Measurements from ENCODE around the gene ADSS2. TPM values are rescaled to one million over a fixed set of nuclear protein-coding genes. Genes with fewer than 3 reads are reported as not detected.
A peak's percentile ranks its signal among the peaks of the same experiment; 100 is the strongest.

ADSS2 gene
- total RNA-seq, 1 experiment from 2014 or later: 80.5 TPM

DNA sequence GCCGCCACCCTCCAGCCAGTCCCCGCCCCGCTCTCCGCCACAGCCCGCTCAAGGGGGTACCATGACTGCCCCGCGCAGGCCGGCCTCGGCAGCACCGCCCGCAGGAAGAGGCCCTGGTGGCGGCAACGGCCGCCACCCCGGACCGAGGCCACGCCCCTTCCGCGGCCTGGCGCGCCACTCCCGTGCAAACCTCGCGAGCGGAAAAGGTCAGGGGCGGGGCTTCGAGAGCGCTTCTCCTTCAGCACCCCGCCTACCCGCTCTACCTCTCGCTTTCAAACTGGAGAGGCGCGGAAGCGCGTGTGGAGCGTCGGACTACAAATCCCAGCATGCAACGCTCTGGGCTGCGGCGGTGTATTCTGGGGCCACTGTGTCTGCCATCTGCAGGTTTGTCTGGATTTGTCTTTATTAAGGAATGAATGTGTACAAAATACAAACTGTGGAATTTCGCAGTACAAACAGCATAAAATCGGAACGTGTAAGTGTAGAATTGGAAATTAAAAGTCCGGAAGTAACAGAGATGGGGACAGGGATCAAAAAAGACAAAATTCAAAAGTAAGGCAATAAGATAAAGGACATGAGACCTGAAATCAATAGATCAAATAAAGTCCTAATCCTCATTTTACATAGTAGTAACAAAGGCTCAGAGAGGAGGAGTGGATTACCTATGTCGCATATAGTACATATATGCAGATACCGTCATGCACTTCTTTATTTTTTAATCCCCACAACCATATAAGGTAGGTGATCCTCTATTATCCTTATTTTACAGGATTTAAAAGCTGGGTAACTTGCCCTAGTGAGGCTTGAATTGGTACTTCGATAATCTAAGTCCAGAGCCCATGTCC, 464 bp upstream of the ADSS2 start:
- Histone ChIP-seq H3K4me3 (ENCODE audit: insufficient read depth, low read depth, low read length) (peak overlapping the region; percentile 98), H3K27me3 (ENCODE audit: control insufficient read depth, insufficient read depth, low read length) (no peaks in the 10 kb centered on the region), H3K36me3 (replicated peaks; ENCODE audit: control insufficient read depth, insufficient read depth, low read length) (peaks cover 2% of the 10 kb centered on the region; the same call in 1 of the 2 replicates)
- DNase-seq: peak; percentile 98

- Histone ChIP-seq H3K27me3 (ENCODE audit: control insufficient read depth, insufficient read depth, low read length) (no peaks in the 10 kb centered on the region), H3K36me3 (replicated peaks; ENCODE audit: control insufficient read depth, insufficient read depth, low read length) (peaks cover 2% of the 10 kb centered on the region), H3K4me3 (ENCODE audit: insufficient read depth, low read depth, low read length) (peak overlapping the region; percentile 98)
- peak; percentile 61 for DNase-seq
Observed at GRCh38 chr1:244450597-244451538, 841 bp downstream of the ADSS2 start.

GRCh38 chr1:244449936-244450508, 1.7 kb downstream of the ADSS2 start:
- no peak for DNase-seq
- Histone ChIP-seq H3K27me3 (ENCODE audit: control insufficient read depth, insufficient read depth, low read length) (no peaks in the 10 kb centered on the region), H3K4me3 (ENCODE audit: insufficient read depth, low read depth, low read length) (peak overlapping the region; percentile 98; the same call in 1 of the 2 replicates), H3K36me3 (replicated peaks; ENCODE audit: control insufficient read depth, insufficient read depth, low read length) (peaks cover 2% of the 10 kb centered on the region)

DNA sequence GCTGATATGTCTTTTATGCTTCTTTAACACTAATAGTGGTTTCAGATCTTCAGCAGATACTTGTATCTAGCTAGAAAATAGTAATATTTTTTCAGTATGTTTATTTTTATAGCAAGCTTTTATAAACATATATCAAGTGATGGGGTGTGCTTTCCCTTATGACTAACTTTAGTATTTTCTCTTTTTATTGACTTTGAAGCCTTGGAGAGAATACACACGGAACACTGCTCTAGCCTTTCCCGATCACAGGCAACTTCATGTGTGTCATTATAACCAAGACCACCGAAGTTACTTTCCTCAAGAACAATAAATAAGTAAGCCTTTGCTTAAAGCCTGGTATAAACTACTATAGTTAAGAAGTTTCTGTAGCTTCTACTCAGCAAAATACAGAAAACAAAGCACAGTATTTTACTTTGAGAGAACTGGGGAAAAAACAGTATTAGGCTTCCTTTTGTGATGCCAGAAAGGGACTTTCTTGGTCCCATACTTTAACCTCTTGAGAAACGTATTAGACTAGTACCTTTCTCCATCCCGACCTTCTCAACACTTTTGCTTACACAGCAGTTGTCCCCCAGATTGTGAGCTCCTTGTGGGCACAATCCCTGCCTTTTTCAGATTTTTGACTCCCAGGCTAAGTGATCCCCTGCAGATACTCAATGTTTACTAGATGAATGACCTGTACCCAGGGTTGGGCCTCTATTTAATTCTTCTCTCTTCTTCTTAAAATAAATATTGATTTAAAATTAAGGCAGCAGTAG, 3.3 kb downstream of the ADSS2 start:
- Histone ChIP-seq H3K36me3 (replicated peaks; ENCODE audit: control insufficient read depth, insufficient read depth, low read length) (peaks cover 2% of the 10 kb centered on the region), H3K4me3 (ENCODE audit: insufficient read depth, low read depth, low read length) (no peak overlapping the region), H3K27me3 (ENCODE audit: control insufficient read depth, insufficient read depth, low read length) (no peaks in the 10 kb centered on the region)
- DNase-seq: no peak

DNA sequence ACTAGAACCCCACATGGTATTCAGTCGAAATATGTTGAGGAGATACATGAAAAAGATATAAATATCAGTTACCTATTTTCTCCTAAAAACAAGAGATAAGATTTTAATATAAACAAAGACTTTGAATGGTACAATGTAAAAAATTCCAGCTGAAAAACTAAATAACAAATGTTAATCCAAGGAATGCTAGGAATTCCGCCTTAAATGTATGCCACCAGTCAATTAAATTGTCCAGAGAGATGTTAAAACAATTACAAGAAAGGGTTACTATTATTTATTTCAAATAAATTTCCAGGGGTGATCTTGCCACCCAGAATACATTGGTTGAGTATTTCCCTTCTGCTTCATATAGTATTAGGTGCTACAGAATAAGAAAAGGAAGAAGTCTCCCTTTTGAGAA, 4.2 kb downstream of the ADSS2 start:
- H3K36me3 ChIP-seq (replicated peaks; ENCODE audit: control insufficient read depth, insufficient read depth, low read length): peaks cover 2% of the 10 kb centered on the region
- H3K4me3 ChIP-seq (ENCODE audit: insufficient read depth, low read depth, low read length): no peak overlapping the region
- no peak for DNase-seq
- H3K27me3 ChIP-seq (ENCODE audit: control insufficient read depth, insufficient read depth, low read length): no peaks in the 10 kb centered on the region

GRCh38 chr1:244447024-244447423, 4.7 kb downstream of the ADSS2 start:
- DNase-seq: no peak
- Histone ChIP-seq H3K27me3 (ENCODE audit: control insufficient read depth, insufficient read depth, low read length) (no peaks in the 10 kb centered on the region), H3K36me3 (replicated peaks; ENCODE audit: control insufficient read depth, insufficient read depth, low read length) (peaks cover 2% of the 10 kb centered on the region), H3K4me3 (ENCODE audit: insufficient read depth, low read depth, low read length) (no peak overlapping the region)

DNA sequence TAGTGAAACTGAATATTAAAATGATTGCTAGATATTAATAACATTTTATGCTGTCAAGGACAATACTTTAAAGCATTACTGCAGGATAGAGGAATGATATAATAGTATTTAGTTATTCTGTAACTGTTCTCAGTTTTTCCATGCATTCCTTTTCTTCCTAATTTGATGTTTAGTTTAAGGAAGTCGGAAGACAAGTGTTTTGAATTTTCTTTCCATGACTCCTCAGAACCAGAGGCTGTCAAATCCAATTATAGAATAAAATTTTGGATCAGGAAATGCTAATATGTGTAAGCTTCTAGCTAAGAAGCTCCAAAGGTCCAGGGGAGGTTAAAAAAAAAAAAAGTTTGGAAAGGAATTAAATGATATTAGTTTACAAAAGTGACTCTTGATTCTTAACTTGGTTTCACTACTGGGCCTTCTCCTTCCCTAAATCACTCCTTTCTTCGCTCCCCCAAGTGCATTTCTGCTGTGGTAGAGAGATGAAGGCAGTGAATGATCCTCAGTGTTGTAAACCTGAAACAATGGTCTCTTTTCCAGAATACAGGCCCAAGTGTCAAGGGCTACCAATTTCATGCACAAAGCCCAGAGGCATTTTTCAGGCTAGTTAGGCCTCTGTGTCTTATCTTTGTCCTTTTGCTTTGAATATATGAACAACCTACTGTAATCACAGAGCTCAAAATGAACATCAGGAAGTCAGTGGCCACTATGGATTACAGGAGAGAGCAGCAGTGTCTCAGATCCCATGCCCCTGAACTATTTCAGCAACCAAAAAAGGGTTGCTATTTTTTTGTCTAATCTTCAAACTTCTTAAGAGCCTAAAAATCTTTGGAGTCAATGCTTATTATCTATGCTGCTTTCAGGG, 6.2 kb downstream of the ADSS2 start:
- no peaks in the 10 kb centered on the region for H3K27me3 ChIP-seq (ENCODE audit: control insufficient read depth, insufficient read depth, low read length)
- H3K36me3 ChIP-seq (replicated peaks; ENCODE audit: control insufficient read depth, insufficient read depth, low read length): peaks cover 2% of the 10 kb centered on the region
- no peak for DNase-seq
- H3K4me3 ChIP-seq (ENCODE audit: insufficient read depth, low read depth, low read length): no peak overlapping the region

DNA sequence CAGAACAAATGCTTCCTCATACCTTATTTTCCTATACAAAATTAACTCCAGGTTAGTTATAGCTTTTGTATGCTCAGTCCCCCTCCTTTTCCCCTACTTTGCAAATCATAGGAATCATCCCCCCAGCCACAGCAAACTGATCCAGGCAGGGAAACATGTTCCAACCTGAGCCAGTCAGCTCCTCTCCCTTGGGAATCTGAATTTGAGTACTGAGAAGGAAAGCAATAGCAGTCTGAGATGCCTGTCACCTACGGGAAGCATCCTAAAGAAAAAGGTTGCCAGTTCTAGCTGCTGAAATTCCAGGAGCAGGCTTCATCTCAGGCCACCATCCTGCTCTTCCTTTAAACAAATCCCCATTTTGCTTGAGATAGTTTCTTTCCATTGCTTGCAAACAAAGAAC, 6.9 kb downstream of the ADSS2 start:
- peak; percentile 43 for DNase-seq
- no peaks in the 10 kb centered on the region for H3K27me3 ChIP-seq (ENCODE audit: control insufficient read depth, insufficient read depth, low read length)
- peaks cover 2% of the 10 kb centered on the region for H3K36me3 ChIP-seq (replicated peaks; ENCODE audit: control insufficient read depth, insufficient read depth, low read length)
- no peak overlapping the region for H3K4me3 ChIP-seq (ENCODE audit: insufficient read depth, low read depth, low read length)

DNA sequence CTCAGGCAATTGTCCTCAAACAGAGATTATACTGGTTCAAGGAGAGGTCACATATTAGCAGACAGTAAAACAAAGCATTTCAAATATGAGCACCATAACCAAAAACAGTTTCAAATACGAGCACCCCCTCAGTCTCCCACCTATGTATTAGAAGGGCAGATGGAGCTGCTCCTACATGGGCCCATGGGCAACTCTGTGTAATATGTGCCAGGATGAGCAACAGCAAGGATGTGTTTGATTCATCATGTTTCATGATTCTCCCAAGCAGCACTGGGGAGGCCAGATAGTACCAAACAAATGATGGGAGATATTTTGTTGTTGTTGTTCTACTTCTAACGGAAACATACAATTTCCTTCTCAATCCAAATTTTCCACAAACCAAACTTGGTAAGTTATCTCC, 8.9 kb downstream of the ADSS2 start:
- DNase-seq: no peak
- no peaks in the 10 kb centered on the region for H3K27me3 ChIP-seq (ENCODE audit: control insufficient read depth, insufficient read depth, low read length)
- no peaks in the 10 kb centered on the region; the same call in none of the 2 replicates for H3K36me3 ChIP-seq (replicated peaks; ENCODE audit: control insufficient read depth, insufficient read depth, low read length)
- no peak overlapping the region for H3K4me3 ChIP-seq (ENCODE audit: insufficient read depth, low read depth, low read length)

GRCh38 chr1:244439391-244440032, 12.2 kb downstream of the ADSS2 start:
- Histone ChIP-seq H3K4me3 (ENCODE audit: insufficient read depth, low read depth, low read length) (no peak overlapping the region), H3K36me3 (replicated peaks; ENCODE audit: control insufficient read depth, insufficient read depth, low read length) (peaks cover 4% of the 10 kb centered on the region), H3K27me3 (ENCODE audit: control insufficient read depth, insufficient read depth, low read length) (no peaks in the 10 kb centered on the region)
- DNase-seq: peak; percentile 40

DNA sequence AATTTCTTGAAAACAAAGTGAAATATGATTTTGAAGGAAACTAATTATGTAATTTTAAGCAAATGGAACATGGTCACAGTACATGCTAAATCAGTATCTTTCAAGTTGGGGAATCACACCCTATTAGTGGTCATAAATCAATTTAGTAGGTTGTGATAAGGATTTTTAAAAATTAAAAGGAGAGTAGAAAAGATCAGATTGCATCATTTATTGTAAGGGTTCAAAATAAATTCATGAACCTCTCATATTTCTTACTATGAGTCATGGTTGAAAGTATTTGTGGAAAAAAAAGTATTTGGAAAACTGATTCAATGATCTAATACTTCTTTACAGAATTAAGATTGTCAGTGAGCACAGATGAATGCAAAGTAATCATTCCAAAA, 14.6 kb downstream of the ADSS2 start:
- no peak overlapping the region for H3K4me3 ChIP-seq (ENCODE audit: insufficient read depth, low read depth, low read length)
- H3K36me3 ChIP-seq (replicated peaks; ENCODE audit: control insufficient read depth, insufficient read depth, low read length): peaks cover 6% of the 10 kb centered on the region
- no peaks in the 10 kb centered on the region for H3K27me3 ChIP-seq (ENCODE audit: control insufficient read depth, insufficient read depth, low read length)
- DNase-seq: no peak

DNA sequence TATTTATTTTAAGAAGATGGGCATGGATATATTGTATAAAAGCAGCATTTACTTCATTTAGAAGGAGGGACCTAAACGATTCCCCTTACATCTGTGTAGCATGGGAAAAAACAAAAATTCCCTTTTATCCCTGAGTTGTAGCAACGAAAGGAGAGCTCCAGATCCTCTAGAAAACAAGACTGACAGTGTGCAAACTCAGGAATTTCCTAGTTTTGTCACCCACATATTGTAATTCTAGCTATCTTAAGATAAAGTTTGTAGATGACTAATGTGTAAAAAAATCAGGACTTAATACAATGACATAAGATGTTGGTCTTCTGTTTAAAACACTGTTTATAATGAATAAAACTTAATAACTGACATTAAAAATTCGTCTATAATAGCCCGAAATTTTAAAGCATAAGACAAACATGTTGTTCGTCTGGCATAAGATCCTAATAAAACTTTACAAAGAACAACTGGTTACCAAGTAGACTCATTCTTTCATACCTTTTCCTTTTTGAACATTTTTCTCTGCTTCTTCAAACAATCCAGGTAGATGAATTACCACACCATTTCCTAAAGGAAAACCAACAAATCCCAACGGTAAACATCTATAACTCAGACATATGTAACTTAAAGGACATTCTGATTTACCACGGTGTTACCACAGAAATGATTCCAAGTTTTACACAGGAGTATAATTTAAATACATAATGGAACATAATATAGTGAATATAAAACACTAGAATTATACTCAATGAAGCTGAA, 15.2 kb downstream of the ADSS2 start:
- H3K27me3 ChIP-seq (ENCODE audit: control insufficient read depth, insufficient read depth, low read length): no peaks in the 10 kb centered on the region
- no peak overlapping the region for H3K4me3 ChIP-seq (ENCODE audit: insufficient read depth, low read depth, low read length)
- peaks cover 6% of the 10 kb centered on the region for H3K36me3 ChIP-seq (replicated peaks; ENCODE audit: control insufficient read depth, insufficient read depth, low read length)
- no peak for DNase-seq
